K562 (cell line): Measurements from ENCODE around the gene EMID1. TPM values are rescaled to one million over a fixed set of nuclear protein-coding genes. Genes with fewer than 3 reads are reported as not detected.

Experiments
- ATAC-seq: fragments of 200-7000 bp; cut with Tn5 transposase; 3 replicates; pipeline ENCODE4 v1.9.1; 2020; ENCODE audit warnings: moderate library complexity
- BruUV-seq: library from RNA; stranded (reverse); fragments of 400-500 nt; replicated peaks from 2 replicates; lab custom pipeline; 2021; lab: Mats Ljungman, UMichigan
- CTCF ChIA-PET: fragments of 300-600 bp; formaldehyde crosslinking; extraction: SDS; loops from one replicate; lab custom pipeline; 2021; ENCODE audit warnings: low intra/inter-chr PET ratio; lab: Yijun Ruan, JAX
- POLR2A ChIA-PET: fragments of 300-600, 350-650 bp; sonication (Branson Sonifier 250); formaldehyde crosslinking; extraction: SDS; loops from one replicate; lab custom pipeline; 2021; ENCODE audit warnings: antibody characterized with exemption, inconsistent platforms; lab: Yijun Ruan, JAX
- DNase-seq, 4 experiments: peaks; one replicate each; pipeline versions ENCODE4 v3.0.0 to v3.0.0-alpha.2; 2011 to 2018; ENCODE audit warnings: low spot score in 3 of 4, mixed read lengths in 3 of 4; ENCODE audit errors: extremely low read depth in 1 of 4
- FAIRE-seq: peaks from 2 replicates; lab custom pipeline; 2011; peaks lifted over from hg19 to GRCh38; lab: Jason Lieb, UNC
- H2AFZ ChIP-seq: 2 replicates; pipeline ENCODE4 v1.6.0; 2011; ENCODE audit warnings: low read depth, low read length, control low read depth, inconsistent platforms
- H3K27ac ChIP-seq: fragments of 200-600 bp; 3 replicates; pipeline ENCODE4 v1.8.0; 2011; ENCODE audit warnings: low read depth, mild to moderate bottlenecking, control low read depth, inconsistent platforms, low read length, moderate library complexity, mixed read lengths; ENCODE audit errors: extremely low read depth
- H3K27me3 ChIP-seq, 2 experiments: fragments of 300-600 bp in 1 of 2; 2 replicates in 1 of 2; 3 replicates in 1 of 2; pipeline versions ENCODE4 v1.6.0 to v1.8.0; 2011; ENCODE audit warnings: inconsistent platforms in 2 of 2, low read length in 2 of 2, mild to moderate bottlenecking in 1 of 2, mixed read lengths in 1 of 2, moderate library complexity in 1 of 2; ENCODE audit not compliant: control insufficient read depth in 2 of 2, insufficient read depth in 2 of 2
- H3K36me3 ChIP-seq: fragments of 300-600 bp; 3 replicates; pipeline ENCODE4 v1.8.0; 2011; ENCODE audit warnings: mild to moderate bottlenecking, low read length, inconsistent platforms; ENCODE audit not compliant: control insufficient read depth, insufficient read depth
- H3K4me1 ChIP-seq, 2 experiments: fragments of 200-600 bp in 1 of 2; replicated peaks in 1 of 2; 2 replicates in 1 of 2; 3 replicates in 1 of 2; pipeline versions ENCODE4 v1.5.1 to v1.8.0; 2011; ENCODE audit warnings: inconsistent platforms in 2 of 2, low read length in 2 of 2, mild to moderate bottlenecking in 1 of 2, mixed read lengths in 1 of 2, moderate library complexity in 1 of 2; ENCODE audit not compliant: control insufficient read depth in 2 of 2, insufficient read depth in 2 of 2
- H3K4me2 ChIP-seq: 2 replicates; pipeline ENCODE4 v1.6.1; 2011; ENCODE audit warnings: low read length, control low read depth, inconsistent platforms, mixed read lengths; ENCODE audit not compliant: insufficient read depth
- H3K4me3 ChIP-seq: fragments of 200-600 bp; sonication (generic), shearing (Covaris generic); 2 replicates; pipeline ENCODE4 v1.5.1; 2016; ENCODE audit warnings: control low read depth, inconsistent platforms
- H3K79me2 ChIP-seq: fragments of 200-600 bp; 3 replicates; pipeline ENCODE4 v1.8.0; 2011; ENCODE audit warnings: low read length, inconsistent platforms; ENCODE audit not compliant: control insufficient read depth, insufficient read depth
- H3K9ac ChIP-seq, 2 experiments: 2 replicates each; pipeline versions ENCODE4 v1.6.0 to v1.6.1; 2011; ENCODE audit warnings: low read depth in 2 of 2, low read length in 2 of 2, control low read depth in 1 of 2, inconsistent platforms in 1 of 2, mild to moderate bottlenecking in 1 of 2, mixed read lengths in 1 of 2; ENCODE audit not compliant: insufficient read depth in 1 of 2
- H3K9me1 ChIP-seq: one replicate; pipeline ENCODE4 v1.6.0; 2011; ENCODE audit warnings: inconsistent platforms, mild to moderate bottlenecking, low read length, moderate library complexity; ENCODE audit not compliant: control insufficient read depth, insufficient read depth
- H3K9me3 ChIP-seq: replicated peaks from 2 replicates; pipeline ENCODE4 v1.5.1; 2011; ENCODE audit warnings: low read depth, low read length, inconsistent platforms; ENCODE audit not compliant: control insufficient read depth, insufficient read depth
- H4K20me1 ChIP-seq: replicated peaks from 2 replicates; pipeline ENCODE4 v1.6.1; 2011; ENCODE audit warnings: low read length, inconsistent platforms, mixed read lengths; ENCODE audit not compliant: control insufficient read depth, insufficient read depth
- ATF2 ChIP-seq: sonication (generic); formaldehyde crosslinking; IDR thresholded peaks from 2 replicates; pipeline ENCODE4 v1.8.1; 2022; ENCODE audit warnings: missing genetic modification reagents
- CGGBP1 ChIP-seq: fragments of 250-450 bp; sonication (Bioruptor Pico); IDR thresholded peaks from 2 replicates; pipeline ENCODE4 v1.9.0; 2021; ENCODE audit warnings: mild to moderate bottlenecking
- FOXK1 ChIP-seq: sonication (generic); formaldehyde crosslinking; IDR thresholded peaks from 2 replicates; pipeline ENCODE4 v1.8.0; 2022; ENCODE audit warnings: missing genetic modification reagents, mild to moderate bottlenecking, borderline replicate concordance
- HEY1 ChIP-seq: fragments of 250-450 bp; sonication (Bioruptor Pico); IDR thresholded peaks from 2 replicates; pipeline ENCODE4 v1.5.0; 2020; ENCODE audit warnings: mild to moderate bottlenecking, moderate library complexity, borderline replicate concordance
- NBN ChIP-seq: fragments of 450-650 bp; IDR thresholded peaks from 2 replicates; pipeline ENCODE4 v1.6.1; 2016; ENCODE audit warnings: low read depth, mild to moderate bottlenecking
- NCOA4 ChIP-seq: fragments of 450-650 bp; IDR thresholded peaks from 2 replicates; pipeline ENCODE4 v1.6.1; 2018; ENCODE audit warnings: mild to moderate bottlenecking; ENCODE audit not compliant: partially characterized antibody
- SIX5 ChIP-seq, 2 experiments: IDR thresholded peaks; 2 replicates each; pipeline ENCODE4 v1.6.1; 2011; ENCODE audit warnings: low read length in 2 of 2, borderline replicate concordance in 1 of 2, low read depth in 1 of 2, mild to moderate bottlenecking in 1 of 2, moderate library complexity in 1 of 2; ENCODE audit not compliant: insufficient read depth in 1 of 2
- SP2 ChIP-seq: IDR thresholded peaks from 2 replicates; pipeline ENCODE4 v1.6.1; 2011; ENCODE audit warnings: mild to moderate bottlenecking, low read depth, low read length, moderate library complexity; ENCODE audit not compliant: poor library complexity, severe bottlenecking; ENCODE audit errors: extremely low read depth
- ZFP1 ChIP-seq: fragments of 450-650 bp; formaldehyde crosslinking; IDR thresholded peaks from 2 replicates; pipeline ENCODE4 v1.4.0; 2020; ENCODE audit warnings: mild to moderate bottlenecking, mixed read lengths
- WGBS: fragments of 100-300 bp; shearing (Covaris generic); methylation state at CpG from one replicate; pipeline ENCODE4 v1.1.6; 2016; ENCODE audit warnings: low coverage, mixed read lengths; ENCODE audit not compliant: insufficient coverage; ENCODE audit errors: missing lambda C conversion rate; 5-methylcytosine and 5-hydroxymethylcytosine counted together
- in situ Hi-C: fragments of 300-500 bp; cut with MboI; formaldehyde crosslinking; loops from 4 replicates; pipeline ENCODE4 v1.15.0; 2018; ENCODE audit warnings: inconsistent platforms, mixed read lengths
- intact Hi-C: fragments of 100-400 bp; cut with micrococcal nuclease; formaldehyde crosslinking; loops from 2 replicates; pipeline ENCODE4 v1.14.2; 2022
- polyA plus RNA-seq, 8 experiments: library from polyadenylated mRNA; depleted of rRNA in 4 of 8; stranded (reverse) in 5 of 8; unstranded in 3 of 8; fragments of >200 nt; fragmentation: Nextera tagmentation in 2 of 8; fragmentation: Illumina TruSeq in 1 of 8; extraction: Ambion mirVana in 2 of 8; extraction: Trizol in 1 of 8; gene quantifications; 2 replicates each; pipeline versions ENCODE4 v1.2.1 to v1.2.3, GENCODE V29; 2011 to 2014; ENCODE audit warnings: inconsistent platforms in 1 of 8, missing spikeins in 1 of 8
- total RNA-seq, 7 experiments: library from RNA; depleted of rRNA in 6 of 7; stranded (reverse); fragments of >200 nt in 6 of 7; fragmentation: Illumina TruSeq in 2 of 7; extraction: Trizol in 2 of 7; gene quantifications; 2 replicates each; pipeline versions ENCODE4 v1.2.1 to v1.2.3, GENCODE V29; 2011 to 2021; ENCODE audit warnings: low replicate concordance in 1 of 7

EMID1 gene
- total and polyA plus RNA-seq, 9 of the 15 experiments (the other 6 are each of a cell fraction or from before 2014, with no cell fraction given): 0.15 to 7.2 (median 2.7) TPM

DNA sequence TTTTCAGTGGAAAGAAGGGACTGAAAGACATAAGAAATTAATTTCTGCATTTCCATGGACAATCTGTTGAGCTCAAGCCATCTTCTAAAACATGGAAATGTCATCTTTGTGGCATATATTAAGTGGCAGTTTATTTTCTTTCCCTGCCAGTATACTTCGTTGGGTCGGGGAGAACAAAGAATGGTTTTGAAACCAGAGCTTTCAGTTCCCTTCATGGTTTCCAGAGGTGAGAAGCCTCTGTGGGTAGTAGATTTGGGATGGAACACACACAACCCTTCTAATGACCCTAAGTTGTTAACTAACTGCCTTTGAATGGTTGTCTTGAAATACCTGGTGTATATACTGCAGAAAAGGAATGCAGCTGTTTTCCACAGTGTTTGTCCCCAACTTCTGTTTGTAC lies 83.1 kb downstream of the EMID1 start (continued):
- TF ChIP-seq ATF2 (CRISPR knock-in tag) (no peak), CGGBP1 (CRISPR knock-in tag) (no peak), ZFP1 (CRISPR knock-in tag) (no peak), FOXK1 (CRISPR knock-in tag) (no peak)
- TF ChIP-seq, all 486 proteins: peak for 0

- Histone ChIP-seq H3K9ac (no peak overlapping the region), H3K79me2 (peaks cover 27% of the 10 kb centered on the region; the same call in 2 of the 3 replicates), H3K36me3 (peaks cover 97% of the 10 kb centered on the region), H3K4me3 (no peak overlapping the region), H3K9me3 (no peaks in the 10 kb centered on the region), H3K27ac (no peak overlapping the region), H4K20me1 (0 out of 2 replicates have a peak, but pooled peaks cover 2% of the 10 kb centered on the region), H3K9me1 (no peaks in the 10 kb centered on the region), H3K27me3 (no peaks in the 10 kb centered on the region), H3K4me1 (no peaks in the 10 kb centered on the region), H3K4me2 (no peak overlapping the region), H2AFZ (no peak overlapping the region)
- FAIRE-seq (no peak), DNase-seq (no peak), ATAC-seq (no peak)
- POLR2A ChIA-PET: interaction anchor here (1.4 to 2.0 kb wide), 2 partner anchors 14 to 23 kb away, joined by 3 to 8 read pairs; no protein-coding TSS in a partner anchor
- intact Hi-C loops (no loop called here), in situ Hi-C loops (no loop called here)
- WGBS: 89% methylated on average over 5 of the region's 5 CpGs
- CTCF ChIA-PET: no interaction called here
- no TSS peak for BruUV-seq
- TF ChIP-seq NBN: no peak
- no peak for TF ChIP-seq SP2
- no peak for TF ChIP-seq HEY1 (CRISPR knock-in tag)
- no peak for TF ChIP-seq SIX5 (IDR thresholded peaks at IDR 0.05; ENCODE audit: borderline replicate concordance in 1 of 2, insufficient read depth in 1 of 2, low read depth in 1 of 2, low read length in 2 of 2)
- no peak for TF ChIP-seq NCOA4
Observed at GRCh38 chr22:29290061-29290460, 84.4 kb downstream of the EMID1 start.
